Endodermal cell (in vitro differentiated cells): Measurements from ENCODE around the gene PPIB. TPM values are rescaled to one million over a fixed set of nuclear protein-coding genes. Genes with fewer than 3 reads are reported as not detected.
"Not testable (repeated sequence)": the region's sequence is repeated elsewhere in the genome, so short reads cannot be mapped to it uniquely, and the experiment has no call there.

Source experiments
- DNase-seq: peaks from one replicate; pipeline ENCODE4 v3.0.0-alpha.2; 2017
- H3K27ac ChIP-seq: 2 replicates; pipeline ENCODE4 v1.5.1; 2013; ENCODE audit warnings: mild to moderate bottlenecking, low read depth, low read length, moderate library complexity
- H3K27me3 ChIP-seq: 2 replicates; pipeline ENCODE4 v1.6.1; 2013; ENCODE audit warnings: mild to moderate bottlenecking, low read length, moderate library complexity; ENCODE audit not compliant: insufficient read depth, control insufficient read depth, poor library complexity, severe bottlenecking
- H3K36me3 ChIP-seq: 2 replicates; pipeline ENCODE4 v1.7.0; 2013; ENCODE audit warnings: mild to moderate bottlenecking, low read length, moderate library complexity; ENCODE audit not compliant: control insufficient read depth, insufficient read depth
- H3K4me1 ChIP-seq: one replicate; pipeline ENCODE4 v1.7.0; 2013; ENCODE audit warnings: low read length; ENCODE audit not compliant: control insufficient read depth, insufficient read depth
- H3K4me3 ChIP-seq: 2 replicates; pipeline ENCODE4 v1.5.1; 2013; ENCODE audit warnings: mild to moderate bottlenecking, low read length, moderate library complexity
- H3K9ac ChIP-seq: 2 replicates; pipeline ENCODE4 v1.6.1; 2013; ENCODE audit warnings: mild to moderate bottlenecking, low read length, moderate library complexity; ENCODE audit not compliant: poor library complexity, severe bottlenecking; ENCODE audit errors: extremely low read depth
- H3K9me3 ChIP-seq: 2 replicates; pipeline ENCODE4 v1.6.1; 2013; ENCODE audit warnings: mild to moderate bottlenecking, low read length, moderate library complexity; ENCODE audit not compliant: control insufficient read depth
- H3K27ac Mint-ChIP-seq: 2 replicates; pipeline ENCODE4 v1.8.0; 2020; ENCODE audit warnings: mixed read lengths
- H3K27me3 Mint-ChIP-seq: 2 replicates; pipeline ENCODE4 v1.8.0; 2021; ENCODE audit warnings: mild to moderate bottlenecking, mixed read lengths; ENCODE audit not compliant: insufficient read depth
- H3K36me3 Mint-ChIP-seq: 2 replicates; pipeline ENCODE4 v1.8.0; 2020; ENCODE audit warnings: low read depth, mixed read lengths
- H3K4me1 Mint-ChIP-seq: 2 replicates; pipeline ENCODE4 v1.8.0; 2020; ENCODE audit warnings: mixed read lengths
- H3K4me3 Mint-ChIP-seq: 2 replicates; pipeline ENCODE4 v1.8.0; 2020; ENCODE audit warnings: mild to moderate bottlenecking, moderate library complexity, mixed read lengths
- H3K9me3 Mint-ChIP-seq: 2 replicates; pipeline ENCODE4 v1.8.0; 2020; ENCODE audit warnings: mild to moderate bottlenecking, mixed read lengths
- CTCF ChIP-seq: fragments of 200-600 bp; sonication (generic); conservative IDR thresholded peaks from 2 replicates; pipeline ENCODE4 v1.5.0; 2021; ENCODE audit warnings: antibody characterized with exemption, mild to moderate bottlenecking
- WGBS, 2 experiments: methylation state at CpG; one replicate each; pipeline versions ENCODE4 v1.1.5 to v1.1.7; 2013; ENCODE audit warnings: missing lambda C conversion rate in 2 of 2, mixed read lengths in 1 of 2; ENCODE audit not compliant: insufficient coverage in 1 of 2, insufficient read length in 1 of 2; 5-methylcytosine and 5-hydroxymethylcytosine counted together
- total RNA-seq, 2 donors: library from RNA; stranded (reverse); fragmentation: NEBNext Ultra II Directional in 1 of 2; extraction: Animal tissue kit (Norgen Biotek cat#: 25700) in 1 of 2; gene quantifications; 2 replicates in 1 of 2; 3 replicates in 1 of 2; pipeline ENCODE4 v1.2.1, GENCODE V29; 2021

The PPIB gene
- total RNA-seq, 2 donors from 2014 or later: 551 to 652 TPM

GRCh38 chr15:64122936-64123351, 39.9 kb downstream of the PPIB start:
- Mint-ChIP-seq H3K27ac (no peak overlapping the region), H3K36me3 (peaks cover 64% of the 10 kb centered on the region), H3K4me3 (no peak overlapping the region), H3K4me1 (no peaks in the 10 kb centered on the region), H3K27me3 (no peaks in the 10 kb centered on the region), H3K9me3 (no peaks in the 10 kb centered on the region)
- no peaks in the 10 kb centered on the region for H3K27me3 ChIP-seq
- H3K4me3 ChIP-seq: no peak overlapping the region
- no peak overlapping the region for H3K27ac ChIP-seq
- 80 to 91% methylated on average over 1 to 3 of the region's 3 CpGs for WGBS, 2 experiments
- H3K36me3 ChIP-seq: peaks cover 43% of the 10 kb centered on the region
- no peak for TF ChIP-seq CTCF
- DNase-seq: no peak
- no peak overlapping the region for H3K9ac ChIP-seq
- no peaks in the 10 kb centered on the region for H3K4me1 ChIP-seq
- H3K9me3 ChIP-seq: no peaks in the 10 kb centered on the region

- WGBS, 2 experiments: 71% methylated on average over 1 of the region's 1 CpG; no CpG with 5 or more reads in 1 of the 2 experiments
- Histone ChIP-seq H3K9ac (no peak overlapping the region), H3K9me3 (no peaks in the 10 kb centered on the region), H3K36me3 (peaks cover 42% of the 10 kb centered on the region), H3K27me3 (no peaks in the 10 kb centered on the region), H3K27ac (no peak overlapping the region), H3K4me1 (no peaks in the 10 kb centered on the region), H3K4me3 (no peak overlapping the region)
- H3K9me3 Mint-ChIP-seq: no peaks in the 10 kb centered on the region
- no peak overlapping the region for H3K27ac Mint-ChIP-seq
- H3K4me1 Mint-ChIP-seq: no peaks in the 10 kb centered on the region
- no peak for DNase-seq
- H3K4me3 Mint-ChIP-seq: no peak overlapping the region
- H3K36me3 Mint-ChIP-seq: peaks cover 62% of the 10 kb centered on the region
- no peak for TF ChIP-seq CTCF
- no peaks in the 10 kb centered on the region for H3K27me3 Mint-ChIP-seq
These were observed 40.4 kb downstream of the PPIB start for GRCh38 chr15:64122444-64122843.

GRCh38 chr15:64121614-64122013, 41.2 kb downstream of the PPIB start:
- H3K27me3 Mint-ChIP-seq: no peaks in the 10 kb centered on the region
- H3K27ac Mint-ChIP-seq: no peak overlapping the region
- H3K27ac ChIP-seq: no peak overlapping the region
- TF ChIP-seq CTCF: no peak
- H3K36me3 ChIP-seq: peaks cover 38% of the 10 kb centered on the region
- no peak for DNase-seq
- no peaks in the 10 kb centered on the region for H3K27me3 ChIP-seq
- no peaks in the 10 kb centered on the region for H3K4me1 Mint-ChIP-seq
- no peak overlapping the region for H3K4me3 ChIP-seq
- 83 to 99% methylated on average over 2 to 4 of the region's 4 CpGs for WGBS, 2 experiments
- no peak overlapping the region for H3K4me3 Mint-ChIP-seq
- no peaks in the 10 kb centered on the region for H3K9me3 ChIP-seq
- H3K9ac ChIP-seq: no peak overlapping the region
- no peaks in the 10 kb centered on the region for H3K4me1 ChIP-seq
- peaks cover 59% of the 10 kb centered on the region for H3K36me3 Mint-ChIP-seq
- no peaks in the 10 kb centered on the region for H3K9me3 Mint-ChIP-seq

- WGBS, 2 experiments: 88 to 91% methylated on average over 2 of the region's 2 CpGs
These were observed 42.5 kb downstream of the PPIB start for GRCh38 chr15:64120322-64120721.

More at GRCh38 chr15:64120322-64120721, 42.5 kb downstream of the PPIB start:
- not testable (repeated sequence) for H3K4me3 Mint-ChIP-seq, DNase-seq, H3K4me3 ChIP-seq, H3K4me1 Mint-ChIP-seq, H3K27ac ChIP-seq, H3K4me1 ChIP-seq, H3K9me3 ChIP-seq, H3K9me3 Mint-ChIP-seq, H3K27ac Mint-ChIP-seq, H3K27me3 ChIP-seq, H3K27me3 Mint-ChIP-seq, H3K9ac ChIP-seq
- peaks cover 40% of the 10 kb centered on the region for H3K36me3 ChIP-seq
- peaks cover 54% of the 10 kb centered on the region for H3K36me3 Mint-ChIP-seq
